GM12878 (cell line): ENCODE data around the gene BMP7. TPM values are rescaled to one million over a fixed set of nuclear protein-coding genes. Genes with fewer than 3 reads are reported as not detected.

Experiments used
- ATAC-seq: fragments of 200-7000 bp; cut with Tn5 transposase; 3 replicates; pipeline ENCODE4 v1.9.1; 2020; ENCODE audit warnings: mild to moderate bottlenecking, moderate library complexity
- BruUV-seq: library from RNA; stranded (reverse); fragments of 400-500 nt; replicated peaks from 2 replicates; lab custom pipeline; 2021; lab: Mats Ljungman, UMichigan
- CTCF ChIA-PET: fragments of 300-600 bp; sonication (Branson Sonifier 250); formaldehyde crosslinking; extraction: SDS; loops from one replicate; lab custom pipeline; 2021; ENCODE audit warnings: inconsistent platforms; lab: Yijun Ruan, JAX
- POLR2A ChIA-PET: fragments of 350-600 bp; formaldehyde crosslinking; extraction: SDS; loops from one replicate; lab custom pipeline; 2021; ENCODE audit warnings: inconsistent platforms; lab: Charles Lee
- RAD21 ChIA-PET: fragments of 300-600 bp; sonication (Branson Sonifier 250); formaldehyde crosslinking; loops from one replicate; lab custom pipeline; 2023; ENCODE audit warnings: antibody characterized with exemption; ENCODE audit not compliant: unreplicated experiment; lab: Charles Lee
- SMC1A ChIA-PET: fragments of 300-600 bp; sonication (Branson Sonifier 250); formaldehyde crosslinking; loops from one replicate; lab custom pipeline; 2023; ENCODE audit not compliant: unreplicated experiment, uncharacterized antibody; lab: Charles Lee
- DNase-seq: peaks from one replicate; pipeline ENCODE4 v3.0.0-alpha.2; 2011; ENCODE audit warnings: low read depth, low spot score
- FAIRE-seq: peaks from 3 replicates; lab custom pipeline; 2011; peaks lifted over from hg19 to GRCh38; lab: Jason Lieb, UNC
- H2AFZ ChIP-seq: 2 replicates; pipeline ENCODE4 v1.6.0; 2011; ENCODE audit warnings: low read depth, low read length, control low read depth; ENCODE audit not compliant: control insufficient read depth
- H3K27ac ChIP-seq: 2 replicates; pipeline ENCODE4 v1.5.1; 2011; ENCODE audit warnings: control low read depth; ENCODE audit not compliant: control insufficient read depth, insufficient read depth
- H3K27me3 ChIP-seq, 2 experiments: replicated peaks in 1 of 2; 2 replicates each; pipeline versions ENCODE4 v1.6.0 to v1.6.1; 2011; ENCODE audit warnings: low read length in 1 of 2; ENCODE audit not compliant: control insufficient read depth in 2 of 2, insufficient read depth in 2 of 2
- H3K36me3 ChIP-seq, 2 experiments: 2 replicates each; pipeline ENCODE4 v1.5.1; 2011; ENCODE audit warnings: low read length in 1 of 2; ENCODE audit not compliant: control insufficient read depth in 2 of 2, insufficient read depth in 2 of 2
- H3K4me1 ChIP-seq: 2 replicates; pipeline ENCODE4 v1.6.1; 2011; ENCODE audit warnings: mild to moderate bottlenecking, low read length, moderate library complexity, mixed read lengths; ENCODE audit not compliant: control insufficient read depth, insufficient read depth
- H3K4me2 ChIP-seq: 2 replicates; pipeline ENCODE4 v1.6.0; 2011; ENCODE audit warnings: control low read depth; ENCODE audit not compliant: control insufficient read depth, insufficient read depth
- H3K4me3 ChIP-seq: fragments of 200-600 bp; sonication (generic); 2 replicates; pipeline ENCODE4 v1.5.1; 2016
- H3K79me2 ChIP-seq: 2 replicates; pipeline ENCODE4 v1.6.0; 2011; ENCODE audit warnings: low read length; ENCODE audit not compliant: control insufficient read depth, insufficient read depth
- H3K9ac ChIP-seq: 2 replicates; pipeline ENCODE4 v1.8.0; 2011; ENCODE audit warnings: low read length, control low read depth, mixed read lengths; ENCODE audit not compliant: control insufficient read depth, insufficient read depth
- H3K9me3 ChIP-seq: replicated peaks from 3 replicates; pipeline ENCODE4 v1.5.1; 2011; ENCODE audit warnings: mild to moderate bottlenecking, low read length; ENCODE audit not compliant: control insufficient read depth, insufficient read depth
- H4K20me1 ChIP-seq: 2 replicates; pipeline ENCODE4 v1.6.0; 2011; ENCODE audit not compliant: control insufficient read depth, insufficient read depth
- BMI1 ChIP-seq: fragments of 450-650 bp; IDR thresholded peaks from 2 replicates; pipeline ENCODE4 v1.6.1; 2016; ENCODE audit warnings: mild to moderate bottlenecking, moderate library complexity, borderline replicate concordance
- CBFB ChIP-seq: IDR thresholded peaks from 2 replicates; pipeline ENCODE4 v1.6.1; 2016; ENCODE audit warnings: antibody characterized with exemption, low read depth
- CBX5 ChIP-seq: sonication (generic); IDR thresholded peaks from 2 replicates; pipeline ENCODE4 v1.6.1; 2016; ENCODE audit warnings: low read depth, moderate library complexity, mild to moderate bottlenecking, inconsistent platforms
- E4F1 ChIP-seq: fragments of 450-650 bp; IDR thresholded peaks from 2 replicates; pipeline ENCODE4 v1.6.1; 2018; ENCODE audit warnings: borderline replicate concordance, mild to moderate bottlenecking; ENCODE audit not compliant: partially characterized antibody
- EZH2 ChIP-seq: IDR thresholded peaks from 2 replicates; pipeline ENCODE4 v1.6.1; 2012; ENCODE audit warnings: low read depth, mild to moderate bottlenecking, control low read depth, inconsistent platforms, low read length, borderline replicate concordance; ENCODE audit not compliant: control insufficient read depth
- NFYB ChIP-seq: IDR thresholded peaks from 2 replicates; pipeline ENCODE4 v1.6.1; 2011; ENCODE audit warnings: low read depth, mild to moderate bottlenecking, low read length, improper control_type of control experiment, moderate library complexity; ENCODE audit not compliant: insufficient read depth
- POLR2A ChIP-seq: IDR thresholded peaks from 2 replicates; pipeline ENCODE4 v1.6.1; 2011; ENCODE audit warnings: low read depth, mild to moderate bottlenecking, low read length
- RELB ChIP-seq: fragments of 450-650 bp; IDR thresholded peaks from 2 replicates; pipeline ENCODE4 v1.6.1; 2017; ENCODE audit warnings: low read depth, mild to moderate bottlenecking, moderate library complexity
- RUNX3 ChIP-seq: IDR thresholded peaks from 2 replicates; pipeline ENCODE4 v1.6.1; 2012; ENCODE audit warnings: low read length, inconsistent platforms
- SPI1 ChIP-seq: IDR thresholded peaks from 2 replicates; pipeline ENCODE4 v1.6.1; 2011; ENCODE audit warnings: low read depth, mild to moderate bottlenecking, low read length, moderate library complexity, borderline replicate concordance; ENCODE audit not compliant: insufficient read depth
- STAT3 ChIP-seq: IDR thresholded peaks from 2 replicates; pipeline ENCODE4 v1.6.1; 2011; ENCODE audit warnings: low read depth, low read length, improper control_type of control experiment
- TBL1XR1 ChIP-seq: IDR thresholded peaks from 2 replicates; pipeline ENCODE4 v1.6.1; 2012; ENCODE audit warnings: low read depth, low read length, improper control_type of control experiment
- WRNIP1 ChIP-seq: IDR thresholded peaks from 2 replicates; pipeline ENCODE4 v1.6.1; 2011; ENCODE audit warnings: low read depth, low read length, improper control_type of control experiment, borderline replicate concordance
- ZBTB11 ChIP-seq: fragments of 450-650 bp; formaldehyde crosslinking; IDR thresholded peaks from 2 replicates; pipeline ENCODE4 v1.5.0; 2022; ENCODE audit warnings: mild to moderate bottlenecking, missing genetic modification characterization
- WGBS: methylation state at CpG from one replicate; pipeline ENCODE4 v1.1.6; 2016; ENCODE audit warnings: low lambda C conversion rate; ENCODE audit not compliant: insufficient replicate concordance, insufficient coverage; ENCODE audit errors: missing lambda C conversion rate; 5-methylcytosine and 5-hydroxymethylcytosine counted together
- in situ Hi-C: fragments of 300-500 bp; cut with MboI; formaldehyde crosslinking; loops from 9 replicates; pipeline ENCODE4 v1.14.3; 2018; ENCODE audit warnings: mixed read lengths
- intact Hi-C: fragments of 100-400 bp; cut with micrococcal nuclease; formaldehyde crosslinking; loops from one replicate; pipeline ENCODE4 v1.14.2; 2022; ENCODE audit not compliant: unreplicated experiment
- polyA plus RNA-seq, 11 experiments: library from polyadenylated mRNA; depleted of rRNA in 4 of 11; unstranded in 6 of 11; stranded (reverse) in 5 of 11; fragments of >200 nt; fragmentation: Nextera tagmentation in 4 of 11; fragmentation: Illumina TruSeq in 1 of 11; extraction: Ambion mirVana in 4 of 11; extraction: Trizol in 1 of 11; gene quantifications; 1 replicate in 1 of 11; 2 replicates in 10 of 11; pipeline versions ENCODE4 v1.2.1 to v1.2.3, GENCODE V29; 2011 to 2016; ENCODE audit warnings: inconsistent platforms in 2 of 11, missing spikeins in 2 of 11, low read depth in 1 of 11
- total RNA-seq, 4 experiments: library from RNA; depleted of rRNA in 3 of 4; stranded (reverse); fragments of >200 nt in 3 of 4; fragmentation: Illumina TruSeq in 1 of 4; extraction: Trizol in 1 of 4; gene quantifications; 2 replicates each; pipeline versions ENCODE4 v1.2.1 to v1.2.3, GENCODE V29; 2013 to 2021

Gene BMP7
- total and polyA plus RNA-seq, 10 of the 15 experiments (the other 5 are each of a cell fraction or from before 2014, with no cell fraction given), result 0.18 to 0.51 (median 0.28) TPM; not detected in 7

GRCh38 chr20:57124800-57125517 is 141.5 kb downstream of the BMP7 start (continued):
- TF ChIP-seq CBFB, result no peak
- no peak for TF ChIP-seq E4F1

- Histone ChIP-seq H3K4me2 (no peak overlapping the region), H3K9me3 (no peaks in the 10 kb centered on the region), H2AFZ (no peak overlapping the region), H4K20me1 (no peaks in the 10 kb centered on the region), H3K4me3 (no peak overlapping the region), H3K27me3 (no peaks in the 10 kb centered on the region; a peak in 1 of 4 replicates), H3K4me1 (no peaks in the 10 kb centered on the region; the same call in none of the 2 replicates), H3K9ac (no peak overlapping the region), H3K36me3 (no peaks in the 10 kb centered on the region), H3K27ac (no peak overlapping the region), H3K79me2 (no peaks in the 10 kb centered on the region)
- no peak for ATAC-seq
- DNase-seq, result no peak
- ChIA-PET POLR2A (no interaction called here), SMC1A (no interaction called here), CTCF (no interaction called here), RAD21 (no interaction called here)
- TF ChIP-seq RELB (no peak), STAT3 (no peak), RUNX3 (no peak), SPI1 (no peak), WRNIP1 (no peak), ZBTB11 (CRISPR knock-in tag) (no peak), BMI1 (no peak), EZH2 (no peak), NFYB (no peak), CBX5 (no peak), POLR2A (no peak), TBL1XR1 (no peak)
- BruUV-seq, result no TSS peak
- in situ Hi-C loops (no loop called here), intact Hi-C loops (no loop called here)
- FAIRE-seq, result no peak
- WGBS, result 42% methylated on average over 6 of the region's 6 CpGs
Observed at GRCh38 chr20:57124366-57124765, 142.1 kb downstream of the BMP7 start.
